GM15510 (cell line): Measurements from ENCODE around the gene NALF2.

ENCODE experiments used
- POLR2A ChIP-seq: IDR thresholded peaks from 3 replicates; pipeline ENCODE4 v1.6.1; 2011; ENCODE audit warnings: borderline replicate concordance; ENCODE audit not compliant: insufficient read length; ENCODE audit errors: extremely low read depth

Gene NALF2

DNA sequence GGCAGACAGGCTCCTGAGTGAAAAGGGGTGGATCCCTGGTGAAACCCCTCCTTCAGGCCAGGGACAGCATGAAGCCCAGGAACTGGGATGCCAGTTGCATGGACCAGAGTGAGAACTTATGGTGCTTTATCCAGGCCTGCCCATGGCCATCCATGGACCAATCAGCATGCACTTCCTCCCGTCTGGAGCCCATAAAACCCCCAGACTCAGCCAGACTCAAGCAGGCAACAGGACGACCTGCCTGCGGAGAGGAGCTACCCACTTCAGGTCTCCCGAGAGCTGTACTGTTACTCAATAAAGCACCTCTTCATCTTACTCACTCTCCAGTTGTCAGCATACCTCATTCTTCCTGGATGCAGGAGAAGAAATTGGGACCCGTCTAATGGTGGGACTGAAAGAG, 42.9 kb downstream of the NALF2 start:
- no peak for TF ChIP-seq POLR2A

DNA sequence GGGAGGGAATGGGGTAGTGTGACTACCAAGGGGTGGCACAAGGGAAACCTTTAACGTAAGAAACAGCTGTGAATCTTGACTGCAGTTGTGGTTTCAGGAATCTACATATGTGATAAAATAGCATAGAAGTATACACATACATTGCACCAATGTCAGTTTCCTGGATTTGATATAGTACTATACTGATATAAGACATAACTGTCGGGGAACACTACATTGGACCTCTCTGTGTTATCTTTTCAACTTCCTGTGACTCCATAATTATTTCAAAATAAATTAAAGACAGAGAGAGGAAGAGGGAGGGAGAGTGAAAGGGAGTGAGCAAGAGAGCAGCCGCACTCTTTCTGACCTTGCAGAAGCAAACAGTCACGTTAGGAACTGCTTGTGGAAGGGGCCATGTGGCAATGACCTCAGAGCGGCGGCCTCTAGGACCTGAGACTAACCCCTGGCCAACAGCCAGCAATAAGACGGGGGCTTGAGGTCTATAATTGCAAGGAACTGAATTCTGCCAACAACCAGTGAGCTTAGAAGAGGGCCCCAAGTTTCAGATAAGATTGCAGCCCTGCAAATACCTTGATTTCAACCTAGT, 47.4 kb downstream of the NALF2 start:
- TF ChIP-seq POLR2A: no peak

DNA sequence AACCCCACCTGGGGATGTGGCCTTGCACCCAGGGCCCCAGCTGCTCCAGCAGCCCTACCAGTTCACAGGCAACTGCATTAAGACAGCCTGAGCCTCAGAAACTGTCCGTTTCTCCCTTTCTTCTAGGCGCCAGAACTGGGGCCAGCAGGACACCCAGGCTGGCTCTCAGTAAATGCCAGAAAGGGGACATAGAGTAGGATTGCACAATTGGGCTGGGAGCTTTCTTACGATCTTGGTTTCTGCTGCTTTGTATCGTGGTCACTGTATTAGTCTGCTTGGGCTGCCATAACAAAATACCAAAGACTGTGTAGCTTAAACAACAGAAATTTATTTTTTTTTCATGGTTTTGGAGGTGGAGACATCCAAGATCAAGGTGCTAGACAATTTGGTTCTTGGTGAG, 48.4 kb downstream of the NALF2 start:
- TF ChIP-seq POLR2A: no peak
